ENCODE data around the gene RTP5. TPM values are rescaled to one million over a fixed set of nuclear protein-coding genes. Genes with fewer than 3 reads are reported as not detected.

RTP5 gene
- total RNA-seq, 2 experiments from 2014 or later: 0.30 to 0.36 TPM

GRCh38 chr2:241857041-241857541, 12.4 kb upstream of the RTP5 start:
- Mint-ChIP-seq H3K4me1 (ENCODE audit: low read depth) (peaks cover 27% of the 10 kb centered on the region), H3K36me3 (ENCODE audit: low read depth) (no peaks in the 10 kb centered on the region), H3K27me3 (peaks cover 13% of the 10 kb centered on the region), H3K4me3 (peak overlapping the region; percentile 40), H3K9me3 (no peaks in the 10 kb centered on the region), H3K27ac (peak overlapping the region; percentile 69)
- H3K9me3 ChIP-seq (ENCODE audit: control insufficient read depth in 1 of 2, insufficient read depth in 1 of 2, low read length in 2 of 2): no peaks in the 10 kb centered on the region
- H3K36me3 ChIP-seq (ENCODE audit: insufficient read depth, low read length): no peaks in the 10 kb centered on the region
- DNase-seq (no peak), ATAC-seq (ENCODE audit: poor library complexity) (no peak)
- H3K27ac ChIP-seq (ENCODE audit: low read depth in 1 of 2, low read length in 2 of 2): no peak overlapping the region
- no peaks in the 10 kb centered on the region for H3K27me3 ChIP-seq (ENCODE audit: control insufficient read depth in 1 of 2, insufficient read depth in 2 of 2, low read length in 2 of 2)
- intact Hi-C loops (cut with DNase I, micrococcal nuclease): loop anchor here in 1 of 2 experiments (5.0 kb wide), 1 partner anchor 120 kb away; no protein-coding TSS in a partner anchor
- TF ChIP-seq CTCF (IDR thresholded peaks at IDR 0.05): no peak
- peaks cover 80% of the 10 kb centered on the region for H3K4me1 ChIP-seq (ENCODE audit: insufficient read depth, low read length)
- CTCF ChIA-PET: no interaction called here
- peak overlapping the region; percentile 71 for H3K4me3 ChIP-seq (ENCODE audit: low read length)
- POLR2A ChIA-PET: no interaction called here

GRCh38 chr2:241857572-241858121, 11.9 kb upstream of the RTP5 start:
- intact Hi-C loops (cut with DNase I, micrococcal nuclease): loop anchor here in 1 of 2 experiments (5.0 kb wide), 1 partner anchor 120 kb away; no protein-coding TSS in a partner anchor
- Histone ChIP-seq H3K4me3 (ENCODE audit: low read length) (peak overlapping the region; percentile 71), H3K9me3 (ENCODE audit: control insufficient read depth in 1 of 2, insufficient read depth in 1 of 2, low read length in 2 of 2) (no peaks in the 10 kb centered on the region), H3K27ac (ENCODE audit: low read depth in 1 of 2, low read length in 2 of 2) (peak overlapping the region in 1 of 2 donors; percentile 40), H3K36me3 (ENCODE audit: insufficient read depth, low read length) (no peaks in the 10 kb centered on the region), H3K27me3 (ENCODE audit: control insufficient read depth in 1 of 2, insufficient read depth in 2 of 2, low read length in 2 of 2) (no peaks in the 10 kb centered on the region), H3K4me1 (ENCODE audit: insufficient read depth, low read length) (peaks cover 85% of the 10 kb centered on the region)
- TF ChIP-seq CTCF (IDR thresholded peaks at IDR 0.05): no peak
- Mint-ChIP-seq H3K27ac (peak overlapping the region; percentile 51), H3K27me3 (peaks cover 16% of the 10 kb centered on the region), H3K4me3 (peak overlapping the region; percentile 85), H3K36me3 (ENCODE audit: low read depth) (no peaks in the 10 kb centered on the region), H3K9me3 (no peaks in the 10 kb centered on the region), H3K4me1 (ENCODE audit: low read depth) (peaks cover 29% of the 10 kb centered on the region)
- DNase-seq (peak in 1 of 14 experiments; percentile 31), ATAC-seq (ENCODE audit: poor library complexity) (no peak)
- POLR2A ChIA-PET: no interaction called here
- CTCF ChIA-PET: no interaction called here

- CTCF ChIA-PET: interaction anchor here (1.0 kb wide), 1 partner anchor 10 kb away, joined by 4 read pairs; no protein-coding TSS in a partner anchor
- DNase-seq (peak in 10 of 14 experiments; percentile 45 to 83 (median 58)), ATAC-seq (ENCODE audit: poor library complexity) (peak; percentile 72)
- peak within 1 kb of the TSS; percentile 81 for H3K27ac Mint-ChIP-seq
- peak within 1 kb of the TSS; percentile 87 for H3K4me3 Mint-ChIP-seq
- H3K4me1 Mint-ChIP-seq (ENCODE audit: low read depth): peaks cover 35% of the 10 kb centered on the region
- H3K4me3 ChIP-seq (ENCODE audit: low read length): peak within 1 kb of the TSS; percentile 71
- peaks cover 0 to 4% of the 10 kb centered on the region in 2 experiments for H3K27me3 ChIP-seq (ENCODE audit: control insufficient read depth in 1 of 2, insufficient read depth in 2 of 2, low read length in 2 of 2)
- POLR2A ChIA-PET: no interaction called here
- peaks cover 93% of the 10 kb centered on the region for H3K4me1 ChIP-seq (ENCODE audit: insufficient read depth, low read length)
- intact Hi-C loops (cut with DNase I, micrococcal nuclease): loop anchor here in 1 of 2 experiments (5.0 kb wide), 1 partner anchor 121 kb away; no protein-coding TSS in a partner anchor
- no peaks in the 10 kb centered on the region for H3K9me3 Mint-ChIP-seq
- H3K27me3 Mint-ChIP-seq: peaks cover 22% of the 10 kb centered on the region
- no peak for TF ChIP-seq CTCF (IDR thresholded peaks at IDR 0.05)
- peak within 1 kb of the TSS in 1 of 2 donors; percentile 61 for H3K27ac ChIP-seq (ENCODE audit: low read depth in 1 of 2, low read length in 2 of 2)
- no peaks in the 10 kb centered on the region for H3K9me3 ChIP-seq (ENCODE audit: control insufficient read depth in 1 of 2, insufficient read depth in 1 of 2, low read length in 2 of 2)
- no peaks in the 10 kb centered on the region for H3K36me3 Mint-ChIP-seq (ENCODE audit: low read depth)
- H3K36me3 ChIP-seq (ENCODE audit: insufficient read depth, low read length): no peaks in the 10 kb centered on the region
These were observed 11.1 kb upstream of the RTP5 start, which contains the start of gene PDCD1 for GRCh38 chr2:241858206-241859016. Gene PDCD1, minus strand, starts transcription at chr2:241858894. Its CDS starts 56 bp downstream, at chr2:241858838.
